HG03439 (cell line): ENCODE data around the gene ZNF880.
"Not testable (repeated sequence)": the region's sequence is repeated elsewhere in the genome, so short reads cannot be mapped to it uniquely, and the experiment has no call there.

Experiments
- ATAC-seq: cut with Tn5 transposase; IDR thresholded peaks from one replicate; pipeline ENCODE4 v1.9.1; 2021; ENCODE audit warnings: mild to moderate bottlenecking, moderate library complexity; ENCODE audit not compliant: unreplicated experiment

Gene ZNF880

DNA sequence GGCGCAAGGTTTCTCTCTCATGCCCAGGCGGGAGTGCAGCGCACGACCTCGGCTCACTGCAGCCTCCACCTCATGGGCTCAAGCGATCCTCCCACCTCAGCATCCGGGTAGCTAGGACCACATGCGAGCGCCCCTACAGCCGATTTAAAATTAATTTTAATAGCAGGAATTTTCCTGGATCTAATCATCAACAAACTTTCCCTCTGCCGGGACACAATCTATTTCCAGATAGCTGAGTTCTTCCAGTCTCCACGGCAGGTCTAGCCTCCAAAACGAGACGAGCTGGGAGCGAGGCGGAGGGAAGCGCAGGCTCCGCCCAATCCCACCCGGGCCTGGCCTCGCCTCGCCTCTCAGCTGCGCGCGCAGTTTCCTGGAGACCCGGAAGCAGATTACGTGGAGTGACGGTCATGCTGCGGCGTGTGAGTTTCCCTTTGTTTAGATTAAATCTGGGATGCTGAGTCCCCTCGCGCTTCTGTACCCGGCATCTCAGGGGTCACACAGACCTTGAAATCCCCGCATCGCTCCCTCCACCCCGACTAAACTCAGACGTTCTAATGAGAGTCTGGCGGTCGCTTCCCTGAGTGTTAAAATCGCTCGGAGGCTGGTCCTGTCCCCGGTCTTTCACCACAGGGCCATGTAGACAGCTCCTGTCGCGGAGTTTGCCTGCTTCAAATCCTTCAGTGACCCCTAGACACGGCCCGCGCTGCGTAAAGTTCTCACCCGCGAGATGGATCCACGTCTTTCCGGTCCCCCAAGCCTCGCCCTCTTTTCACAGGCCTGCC, at the start of gene ZNF880:
TSS of gene ZNF880 (plus strand) at position 365 of the 782 bp plus-strand sequence. CDS start at position 408, 43 bp downstream.
- no peak for ATAC-seq

DNA sequence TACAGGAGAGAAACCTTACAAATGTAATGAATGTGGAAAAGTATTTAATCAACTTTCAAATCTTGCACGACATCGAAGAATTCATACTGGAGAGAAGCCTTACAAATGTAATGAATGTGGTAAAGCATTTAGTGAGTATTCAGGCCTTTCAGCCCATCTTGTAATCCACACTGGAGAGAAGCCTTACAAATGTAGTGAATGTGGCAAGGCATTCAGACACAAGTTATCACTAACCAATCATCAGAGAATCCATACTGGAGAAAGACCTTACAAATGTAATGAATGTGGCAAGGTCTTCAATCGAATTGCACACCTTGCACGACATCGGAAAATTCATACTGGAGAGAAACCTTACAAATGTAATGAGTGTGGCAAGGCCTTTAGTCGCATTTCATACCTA, 47.3 kb upstream of the ZNF880 start:
- no peak for ATAC-seq

DNA sequence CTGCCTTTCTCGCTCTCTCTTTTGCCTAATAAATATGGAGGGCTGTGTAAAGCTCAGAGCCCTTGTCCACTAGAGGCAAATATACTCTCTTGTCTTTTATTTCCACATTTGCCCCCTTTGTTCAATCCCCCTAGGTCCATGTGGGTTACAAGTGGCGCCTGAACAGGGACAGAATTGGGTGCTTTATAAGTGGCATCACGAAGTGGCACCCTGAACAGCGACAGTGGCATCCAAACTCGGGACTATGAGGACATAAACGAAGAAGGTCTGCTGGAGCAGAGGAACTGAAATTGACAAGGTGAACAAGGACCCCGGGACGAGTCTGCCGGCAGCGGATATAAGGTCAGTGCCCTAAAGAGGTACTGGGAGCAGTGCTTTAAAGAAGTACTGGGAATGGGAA, 38.0 kb upstream of the ZNF880 start:
- ATAC-seq: no peak

DNA sequence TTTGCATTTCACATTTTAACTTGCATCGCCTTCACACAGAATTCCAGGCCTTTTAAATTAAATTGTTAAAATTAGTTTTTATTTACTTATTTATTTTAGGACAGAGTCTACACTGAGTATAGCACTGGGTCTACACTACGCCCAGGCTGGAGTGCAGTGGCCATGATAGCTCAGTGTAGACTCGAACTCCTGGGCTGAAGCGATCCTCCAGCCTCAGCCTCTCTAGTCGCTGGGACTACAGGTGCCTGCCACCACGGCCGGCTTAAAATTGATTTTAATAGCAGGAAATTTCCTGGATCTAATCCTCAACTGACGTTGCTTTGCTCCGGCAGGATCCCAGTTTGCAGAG, 34.0 kb upstream of the ZNF880 start:
- ATAC-seq: peak; percentile 25

DNA sequence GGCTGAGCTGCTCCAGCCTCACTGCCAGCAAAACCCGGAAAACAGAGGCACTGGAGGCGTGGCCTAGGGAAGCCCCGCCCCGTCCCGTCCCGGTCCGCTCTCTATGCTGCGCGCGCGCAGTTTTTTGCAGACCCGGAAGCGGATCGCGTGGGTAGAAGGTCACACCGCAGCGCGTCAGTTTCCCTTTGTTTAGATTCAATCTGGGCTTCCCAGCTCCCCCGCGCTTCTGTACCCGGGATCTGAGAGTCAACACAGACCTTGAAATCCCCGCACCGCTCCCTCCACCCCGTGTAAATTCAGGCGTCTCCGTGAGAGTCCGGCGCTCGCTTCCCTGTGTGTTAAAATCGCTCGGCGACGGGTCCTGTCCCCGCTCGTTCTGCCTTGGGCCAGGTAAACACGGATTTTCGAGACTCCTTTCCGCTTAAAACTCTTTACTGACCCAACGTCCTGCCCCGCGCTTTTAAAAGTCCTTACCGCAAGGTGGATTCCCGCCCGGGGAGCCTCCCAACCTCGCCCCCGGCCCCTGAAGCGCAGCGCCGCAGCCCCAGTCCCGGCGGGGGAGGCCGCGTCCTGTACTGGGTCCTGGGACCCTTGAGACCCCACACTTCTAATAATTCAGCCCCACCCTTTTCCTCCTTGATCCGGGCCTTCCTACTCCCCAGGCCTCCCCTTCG, 33.5 kb upstream of the ZNF880 start, which contains the start of gene ZNF610:
TSS of gene ZNF610 (plus strand) at position 127 of the 674 bp plus-strand sequence. CDS start 12,930 bp downstream, outside the sequence.
- peak; percentile 54 for ATAC-seq

DNA sequence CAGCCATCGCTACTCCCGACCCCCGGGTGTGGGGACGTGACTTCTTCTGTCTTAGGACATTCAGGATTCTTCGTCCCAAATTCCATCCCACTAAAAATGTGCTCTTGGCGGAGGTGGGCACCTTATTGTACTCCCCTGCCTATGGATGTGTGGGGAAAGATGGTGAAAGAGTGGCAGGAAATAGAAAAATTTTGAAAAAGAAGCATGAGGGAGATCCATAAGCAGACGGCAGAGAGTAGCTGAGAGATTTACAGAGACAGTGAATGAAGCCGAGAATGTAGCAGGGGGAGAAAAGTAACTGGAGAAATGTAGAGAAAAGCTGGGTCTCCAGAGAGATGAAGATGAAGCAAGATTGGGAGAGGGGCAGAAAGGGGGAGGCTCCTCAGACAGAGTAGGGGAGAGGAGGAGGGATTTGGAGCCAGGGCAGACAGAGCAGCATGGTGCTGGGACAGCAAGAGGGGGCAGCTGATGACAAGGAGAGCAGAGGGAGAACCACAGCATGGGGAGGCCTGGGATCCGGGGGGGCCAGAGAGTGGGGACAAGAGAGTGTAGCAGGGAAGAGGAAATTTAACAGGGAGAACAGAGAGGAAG, 32.8 kb upstream of the ZNF880 start:
- ATAC-seq: no peak

DNA sequence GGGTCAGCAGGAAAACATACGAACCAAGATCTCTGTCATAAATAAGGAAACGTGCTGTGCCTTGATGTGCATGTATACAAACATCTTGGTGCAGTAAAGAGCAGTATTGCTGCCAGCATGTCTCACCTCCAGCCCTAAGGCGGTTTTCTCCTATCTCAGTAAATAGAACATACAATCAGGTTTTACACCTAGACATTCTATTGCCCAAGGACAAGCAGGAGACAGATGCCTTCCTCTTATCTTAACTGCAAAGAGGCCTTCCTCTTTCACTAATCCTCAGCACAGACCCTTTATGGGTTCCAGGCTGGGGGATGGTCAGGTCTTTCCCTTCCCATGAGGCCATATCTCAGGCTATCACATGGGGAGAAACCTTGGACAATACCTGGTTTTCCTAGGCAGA, 30.7 kb upstream of the ZNF880 start:
- not testable (repeated sequence) for ATAC-seq

DNA sequence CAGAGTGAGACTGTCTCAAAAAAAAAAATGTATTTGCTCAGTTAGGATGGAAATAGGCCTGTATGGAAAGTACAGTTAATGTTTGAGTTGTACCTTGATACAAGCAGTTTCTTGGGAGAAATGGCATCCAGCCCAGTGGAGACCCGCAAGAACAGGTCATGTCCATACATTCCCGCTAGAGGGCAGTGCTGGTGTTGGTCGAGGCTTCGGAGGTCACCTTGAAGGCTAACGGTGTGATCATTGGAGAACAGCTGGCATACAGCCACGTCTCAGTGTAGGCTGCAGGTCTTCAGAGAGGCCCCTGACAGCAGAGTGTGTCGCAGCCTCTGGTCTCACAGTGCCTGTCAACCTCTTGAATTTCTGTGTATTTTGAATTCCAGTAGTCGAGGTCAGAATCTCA, 26.2 kb upstream of the ZNF880 start:
- no peak for ATAC-seq

DNA sequence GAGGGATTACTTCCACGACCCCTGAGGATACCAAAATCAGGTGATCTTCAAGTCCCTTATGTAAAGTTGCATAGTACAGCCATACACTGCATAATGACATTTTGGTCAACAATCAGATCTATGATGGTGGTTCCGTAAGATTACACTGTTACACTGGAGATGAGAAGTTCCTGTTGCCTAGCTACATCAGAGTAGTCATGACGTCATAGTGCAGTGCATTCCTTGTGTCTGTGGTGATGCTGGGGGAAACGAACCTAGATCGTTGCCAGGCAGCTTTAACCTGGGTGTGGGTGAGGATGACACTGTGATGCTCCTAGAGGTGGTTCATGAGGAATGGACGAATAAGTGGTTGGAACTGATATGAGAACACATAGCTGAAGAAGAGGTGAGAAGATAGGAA, 24.6 kb upstream of the ZNF880 start:
- no peak for ATAC-seq

DNA sequence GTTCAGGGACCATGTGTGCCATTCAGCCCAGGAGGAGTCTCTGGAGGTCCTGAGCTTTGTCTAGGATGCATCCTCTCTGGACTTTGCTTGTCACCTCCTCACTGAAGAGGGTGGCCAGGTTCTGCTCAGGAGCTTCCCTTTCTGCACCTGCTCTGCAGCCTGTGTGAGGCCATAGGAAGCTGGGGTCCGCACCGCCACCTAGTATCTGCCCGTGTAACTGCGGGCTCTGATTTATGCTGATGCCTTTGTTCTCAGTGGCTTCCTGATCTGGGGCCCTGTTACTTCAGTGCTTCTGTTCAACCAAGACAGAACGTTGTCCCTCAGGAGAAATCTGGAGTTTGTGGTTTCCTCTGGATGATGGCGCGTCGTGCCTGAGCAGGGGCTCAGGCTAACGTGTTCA, 18.2 kb upstream of the ZNF880 start:
- no peak for ATAC-seq

DNA sequence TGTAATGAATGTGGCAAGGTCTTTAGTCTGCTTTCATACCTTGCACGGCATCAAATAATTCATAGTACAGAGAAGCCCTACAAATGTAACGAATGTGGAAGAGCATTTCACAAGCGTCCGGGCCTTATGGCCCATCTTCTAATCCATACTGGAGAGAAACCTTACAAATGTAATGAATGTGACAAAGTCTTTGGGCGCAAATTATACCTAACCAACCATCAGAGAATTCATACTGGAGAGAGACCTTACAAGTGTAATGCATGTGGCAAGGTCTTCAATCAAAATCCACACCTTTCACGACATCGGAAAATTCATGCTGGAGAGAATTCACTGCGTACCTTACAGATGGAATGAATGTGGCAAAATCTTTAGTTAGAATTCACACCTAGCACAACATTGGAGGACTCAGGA, 3.3 kb upstream of the ZNF880 start:
- no peak for ATAC-seq

DNA sequence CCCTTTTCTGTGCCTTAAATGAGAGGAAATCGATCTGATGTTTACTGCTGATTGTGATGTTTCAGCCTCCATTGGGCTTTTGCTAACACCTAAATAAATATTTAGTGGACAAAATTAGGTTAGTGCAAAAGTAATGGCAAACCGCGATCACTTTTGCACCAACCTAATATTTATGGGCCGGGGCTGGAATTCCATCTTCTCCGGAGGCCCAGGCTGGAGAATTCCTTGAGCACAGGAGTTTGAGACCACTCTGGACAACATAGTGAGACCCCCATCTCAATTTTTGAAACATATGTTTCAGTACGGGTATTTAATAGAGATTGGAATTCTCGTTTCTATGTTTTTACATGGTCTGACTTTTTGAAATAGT, 603 bp downstream of the ZNF880 start:
- ATAC-seq: no peak

DNA sequence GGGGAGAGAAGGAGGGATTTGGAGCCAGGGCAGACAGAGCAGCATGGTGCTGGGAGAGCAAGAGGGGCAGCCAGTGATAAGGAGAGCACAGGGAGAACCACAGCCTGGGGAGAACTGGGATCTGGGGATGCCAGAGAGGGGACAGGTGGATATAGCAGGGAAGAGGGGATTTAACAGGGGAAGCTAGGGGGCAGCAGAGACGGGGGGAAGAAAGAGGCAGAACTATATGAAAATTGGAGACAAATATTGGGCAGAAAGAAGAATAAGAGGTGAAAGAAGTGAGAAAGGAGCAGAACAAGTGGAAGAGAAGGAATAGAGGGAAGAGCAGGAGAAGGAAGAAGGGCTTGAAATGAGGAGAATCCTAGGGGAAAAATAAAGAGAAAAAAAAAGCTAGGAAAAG, 21.4 kb downstream of the ZNF880 start:
- ATAC-seq: no peak

DNA sequence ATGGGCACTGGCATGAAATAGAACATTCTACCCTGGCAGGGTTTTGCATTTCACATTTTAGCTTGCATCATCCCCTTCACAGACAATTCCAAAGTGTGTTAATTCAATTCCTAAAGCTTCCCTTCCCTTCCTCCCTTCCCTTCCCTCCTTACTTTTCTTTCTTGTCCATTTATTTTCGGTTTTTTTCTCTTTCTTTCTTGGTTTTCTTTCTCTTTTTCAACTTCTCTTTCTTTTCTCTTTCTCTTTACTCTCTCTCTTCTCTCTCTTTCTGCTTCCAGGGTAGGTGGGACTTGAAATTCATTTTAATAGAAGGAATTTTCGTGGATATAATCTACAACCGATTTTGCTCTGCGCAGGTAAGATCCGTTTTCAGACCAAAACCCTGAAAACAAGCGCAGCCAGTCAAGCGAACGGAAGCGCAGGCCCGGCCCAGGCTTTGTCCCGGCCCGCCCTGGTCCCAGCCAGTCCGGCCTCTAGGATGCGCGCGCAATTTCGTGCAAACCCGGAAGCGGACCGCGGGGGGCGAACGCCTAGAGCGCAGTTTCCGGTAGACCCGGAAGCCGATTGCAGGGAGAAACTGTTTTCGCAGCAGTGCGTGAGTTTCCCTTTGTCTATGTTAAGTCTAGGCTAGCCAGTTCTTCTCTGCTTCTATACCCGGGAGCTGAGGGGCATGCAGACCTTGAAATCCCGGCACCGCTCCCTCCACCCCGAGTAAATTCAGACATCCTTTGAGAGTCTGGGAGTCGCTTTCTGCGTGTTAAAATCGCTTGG, 27.8 kb downstream of the ZNF880 start, which contains the start of gene ZNF528:
TSS of gene ZNF528 (plus strand) at position 540 of the 771 bp plus-strand sequence. CDS start 4,165 bp downstream, outside the sequence.
- no peak for ATAC-seq

DNA sequence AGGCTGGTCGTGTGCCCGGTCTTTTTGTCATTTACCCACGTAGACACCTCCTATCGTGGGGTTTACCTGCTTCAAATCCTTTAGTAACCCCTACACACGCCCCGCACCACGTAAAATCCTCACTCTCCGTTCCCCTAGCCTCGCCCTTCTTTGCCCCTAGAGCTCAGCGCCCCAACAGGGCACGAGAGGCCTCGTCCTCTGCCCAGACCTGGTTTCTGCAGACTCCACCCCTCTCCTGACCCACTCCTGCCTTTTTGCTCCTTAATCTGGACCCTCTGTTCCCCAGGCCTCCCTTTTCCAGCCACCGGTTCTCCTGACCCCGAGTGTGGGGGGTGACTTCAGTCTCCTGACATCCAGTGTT, 28.3 kb downstream of the ZNF880 start:
- no peak for ATAC-seq

DNA sequence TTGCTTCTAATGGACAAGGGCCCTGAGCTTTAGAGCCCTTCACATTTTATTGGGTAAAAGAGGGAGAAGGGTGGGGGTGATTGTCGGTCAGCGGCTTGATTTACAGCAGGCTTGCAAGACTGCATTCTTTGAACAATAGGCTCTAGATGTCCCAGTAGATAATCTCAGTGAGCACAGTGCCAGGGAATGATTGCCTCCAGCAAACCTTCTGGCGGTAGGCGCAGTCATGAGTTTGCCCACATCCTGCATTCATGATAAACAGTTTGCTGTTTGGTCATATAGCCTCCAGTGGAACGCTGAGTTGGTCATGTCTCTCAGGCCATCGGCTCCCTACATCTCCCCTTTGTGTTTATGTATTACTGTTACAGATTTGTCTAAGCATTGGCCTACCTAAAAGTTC, 40.6 kb downstream of the ZNF880 start:
- ATAC-seq: no peak

DNA sequence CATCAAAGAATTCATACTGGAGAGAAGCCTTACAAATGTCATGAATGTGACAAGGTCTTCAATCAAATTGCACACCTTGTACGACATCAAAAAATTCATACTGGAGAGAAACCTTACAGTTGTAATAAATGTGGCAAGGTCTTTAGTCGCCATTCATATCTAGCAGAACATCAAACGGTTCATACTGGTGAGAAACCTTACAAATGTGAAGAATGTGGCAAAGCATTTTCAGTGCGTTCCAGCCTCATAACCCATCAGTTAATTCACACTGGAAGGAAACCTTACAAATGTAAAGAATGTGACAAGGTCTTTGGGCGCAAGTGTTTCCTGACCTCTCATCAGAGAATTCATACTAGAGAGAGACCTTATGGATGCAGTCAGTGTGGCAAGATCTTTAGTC, 46.0 kb downstream of the ZNF880 start:
- no peak for ATAC-seq

DNA sequence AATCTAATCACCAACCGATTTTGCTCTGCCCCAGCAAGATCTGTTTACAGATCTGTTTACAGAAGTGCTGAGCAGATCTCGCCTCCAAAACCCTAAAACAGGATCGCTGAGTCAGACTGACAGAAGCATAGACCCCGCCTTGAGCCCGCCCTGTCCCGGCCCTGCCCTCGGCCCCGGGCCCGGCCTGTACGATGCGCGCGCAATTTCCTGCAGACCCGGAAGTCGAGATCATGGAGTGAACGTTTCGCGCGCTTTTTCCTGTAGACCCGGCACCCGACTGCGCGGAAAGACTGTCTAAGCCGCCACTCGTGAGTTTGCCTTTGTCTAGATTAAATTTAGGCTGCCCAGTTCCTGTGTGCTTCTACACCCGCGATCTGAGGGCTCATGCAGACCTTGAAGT, 59.2 kb downstream of the ZNF880 start, which contains the start of gene ZNF534:
TSS of gene ZNF534 (plus strand) at position 212 of the 400 bp plus-strand sequence. CDS start 2,327 bp downstream, outside the sequence.
- no peak for ATAC-seq
